Measurements from ENCODE around the gene ME3. TPM values are rescaled to one million over a fixed set of nuclear protein-coding genes. Genes with fewer than 3 reads are reported as not detected.

Gene ME3
- total RNA-seq, 1 experiment from 2014 or later, result 0.30 TPM

DNA sequence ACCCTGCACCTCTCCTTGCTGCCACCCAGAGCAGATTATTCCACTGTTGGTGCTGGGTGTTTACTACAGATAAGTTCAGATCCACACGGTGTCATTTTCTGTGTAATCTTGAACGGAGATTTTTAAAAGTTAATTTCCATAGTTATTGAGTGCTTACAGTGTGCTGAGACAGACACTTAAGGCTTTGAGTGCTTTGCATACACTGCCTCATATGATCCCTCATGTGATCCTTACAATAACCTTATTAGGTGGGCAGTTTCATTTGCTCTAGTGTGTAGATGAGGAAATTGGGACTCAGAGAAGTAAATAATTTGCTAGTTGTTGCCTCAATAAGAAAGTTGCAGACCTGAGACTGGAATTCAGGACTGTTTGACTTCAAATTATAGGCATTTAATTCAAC is 32.3 kb upstream of the ME3 start:
- Histone ChIP-seq H3K36me3 (ENCODE audit: control insufficient read depth in 1 of 2, insufficient read depth in 2 of 2, low read length in 2 of 2) (no peaks in the 10 kb centered on the region), H3K27me3 (ENCODE audit: insufficient read depth, low read length) (no peaks in the 10 kb centered on the region), H3K27ac (ENCODE audit: low read depth, low read length) (no peak overlapping the region), H3K9me3 (ENCODE audit: control insufficient read depth in 1 of 2, insufficient read depth in 1 of 2, low read depth in 1 of 2, low read length in 2 of 2) (no peaks in the 10 kb centered on the region), H3K4me1 (ENCODE audit: control insufficient read depth in 1 of 2, insufficient read depth in 2 of 2, low read length in 2 of 2) (no peaks in the 10 kb centered on the region), H3K9ac (ENCODE audit: low read length) (no peak overlapping the region), H3K4me2 (ENCODE audit: low read length) (no peak overlapping the region), H2AFZ (ENCODE audit: low read depth, low read length, poor library complexity, severe bottlenecking) (no peak overlapping the region), H3K79me2 (ENCODE audit: insufficient read depth, low read length) (no peaks in the 10 kb centered on the region), H4K20me1 (ENCODE audit: insufficient read depth) (no peaks in the 10 kb centered on the region), H3K4me3 (replicated peaks in 1 of 2; ENCODE audit: low read depth in 1 of 2, low read length in 2 of 2) (no peak overlapping the region), H3K9me2 (ENCODE audit: insufficient read depth) (no peaks in the 10 kb centered on the region)
- DNase-seq (ENCODE audit: low read depth, low spot score) (no peak), ATAC-seq (no peak)
- ChIA-PET CTCF (no interaction called here), RAD21 (ENCODE audit: low non-redundant PET in 1 of 2, low total read pairs in 2 of 2, uncharacterized antibody in 2 of 2, unreplicated experiment in 2 of 2) (no interaction called here), POLR2A (no interaction called here)
- TF ChIP-seq RAD21 (IDR thresholded peaks at IDR 0.05; ENCODE audit: low read depth), result no peak
- no peak for TF ChIP-seq YY1 (IDR thresholded peaks at IDR 0.05; ENCODE audit: extremely low read depth, insufficient replicate concordance, low read depth, low read length)
- TF ChIP-seq JUND (IDR thresholded peaks at IDR 0.05), result no peak
- TF ChIP-seq EGR1 (IDR thresholded peaks at IDR 0.05; ENCODE audit: low read depth), result no peak
- TF ChIP-seq ELF1 (IDR thresholded peaks at IDR 0.05; ENCODE audit: borderline replicate concordance, low read depth), result no peak
- TF ChIP-seq FOSL1 (IDR thresholded peaks at IDR 0.05; ENCODE audit: low read depth), result no peak
- TF ChIP-seq, protein P1, sequence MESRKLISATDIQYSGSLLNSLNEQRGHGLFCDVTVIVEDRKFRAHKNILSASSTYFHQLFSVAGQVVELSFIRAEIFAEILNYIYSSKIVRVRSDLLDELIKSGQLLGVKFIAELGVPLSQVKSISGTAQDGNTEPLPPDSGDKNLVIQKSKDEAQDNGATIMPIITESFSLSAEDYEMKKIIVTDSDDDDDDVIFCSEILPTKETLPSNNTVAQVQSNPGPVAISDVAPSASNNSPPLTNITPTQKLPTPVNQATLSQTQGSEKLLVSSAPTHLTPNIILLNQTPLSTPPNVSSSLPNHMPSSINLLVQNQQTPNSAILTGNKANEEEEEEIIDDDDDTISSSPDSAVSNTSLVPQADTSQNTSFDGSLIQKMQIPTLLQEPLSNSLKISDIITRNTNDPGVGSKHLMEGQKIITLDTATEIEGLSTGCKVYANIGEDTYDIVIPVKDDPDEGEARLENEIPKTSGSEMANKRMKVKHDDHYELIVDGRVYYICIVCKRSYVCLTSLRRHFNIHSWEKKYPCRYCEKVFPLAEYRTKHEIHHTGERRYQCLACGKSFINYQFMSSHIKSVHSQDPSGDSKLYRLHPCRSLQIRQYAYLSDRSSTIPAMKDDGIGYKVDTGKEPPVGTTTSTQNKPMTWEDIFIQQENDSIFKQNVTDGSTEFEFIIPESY (IDR thresholded peaks at IDR 0.05; ENCODE audit: extremely low read depth, insufficient replicate concordance, low read length), result no peak
- TF ChIP-seq POLR2AphosphoS5 (IDR thresholded peaks at IDR 0.05; ENCODE audit: low read depth, low read length), result no peak
- TF ChIP-seq EZH2phosphoT487 (IDR thresholded peaks at IDR 0.05; ENCODE audit: borderline replicate concordance), result no peak
- TF ChIP-seq CTCF (IDR thresholded peaks at IDR 0.05 in 2 of 3, conservative IDR thresholded peaks at IDR 0.05 in 1 of 3; ENCODE audit: borderline replicate concordance in 1 of 3, insufficient read depth in 1 of 3, low read depth in 2 of 3, low read length in 2 of 3), result no peak
- no peak for TF ChIP-seq TCF7L2 (IDR thresholded peaks at IDR 0.05; ENCODE audit: borderline replicate concordance, extremely low read depth, insufficient read depth, insufficient read length)
- no peak for TF ChIP-seq SP1 (IDR thresholded peaks at IDR 0.05; ENCODE audit: low read depth)
- TF ChIP-seq, protein P2, sequence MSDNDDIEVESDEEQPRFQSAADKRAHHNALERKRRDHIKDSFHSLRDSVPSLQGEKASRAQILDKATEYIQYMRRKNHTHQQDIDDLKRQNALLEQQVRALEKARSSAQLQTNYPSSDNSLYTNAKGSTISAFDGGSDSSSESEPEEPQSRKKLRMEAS (IDR thresholded peaks at IDR 0.05), result no peak
- no peak for TF ChIP-seq POLR2A (IDR thresholded peaks at IDR 0.05; ENCODE audit: borderline replicate concordance, extremely low read depth, insufficient read depth, insufficient read length)
- no peak for TF ChIP-seq CEBPB (IDR thresholded peaks at IDR 0.05; ENCODE audit: low read depth)
- no peak for TF ChIP-seq SIN3A (IDR thresholded peaks at IDR 0.05; ENCODE audit: low read depth)
- no peak for TF ChIP-seq CBX3 (IDR thresholded peaks at IDR 0.05; ENCODE audit: low read depth)
- TF ChIP-seq ATF3 (IDR thresholded peaks at IDR 0.05), result no peak
- TF ChIP-seq REST (IDR thresholded peaks at IDR 0.05; ENCODE audit: low read depth), result no peak
- TF ChIP-seq EZH2 (IDR thresholded peaks at IDR 0.05), result no peak
- no TSS peak for BruUV-seq (replicated peaks)
- intact Hi-C loops (cut with micrococcal nuclease), result no loop called here

All from HCT116 (cell line).